HUES6 (cell line): Measurements from ENCODE around the gene UROC1.

Experiments used
- H3K27ac ChIP-seq: 2 replicates; pipeline ENCODE4 v1.7.0; 2013; ENCODE audit warnings: low read depth, mild to moderate bottlenecking, low read length, inconsistent platforms
- H3K27me3 ChIP-seq: 2 replicates; pipeline ENCODE4 v1.6.1; 2013; ENCODE audit warnings: low read length; ENCODE audit not compliant: control insufficient read depth, insufficient read depth
- H3K36me3 ChIP-seq: 2 replicates; pipeline ENCODE4 v1.6.1; 2013; ENCODE audit warnings: low read length; ENCODE audit not compliant: control insufficient read depth, insufficient read depth
- H3K4me1 ChIP-seq: 2 replicates; pipeline ENCODE4 v1.6.1; 2013; ENCODE audit warnings: low read length; ENCODE audit not compliant: control insufficient read depth, insufficient read depth
- H3K4me3 ChIP-seq: 2 replicates; pipeline ENCODE4 v1.5.1; 2013; ENCODE audit warnings: low read depth, low read length
- H3K9ac ChIP-seq: one replicate; pipeline ENCODE4 v1.6.1; 2013; ENCODE audit warnings: mild to moderate bottlenecking, low read length
- H3K9me3 ChIP-seq: 2 replicates; pipeline ENCODE4 v1.6.1; 2013; ENCODE audit warnings: low read depth, low read length; ENCODE audit not compliant: control insufficient read depth, insufficient read depth

The UROC1 gene

GRCh38 chr3:126545544-126545943, 28.0 kb upstream of the UROC1 start:
- Histone ChIP-seq H3K9ac (no peak overlapping the region), H3K9me3 (no peaks in the 10 kb centered on the region), H3K36me3 (no peaks in the 10 kb centered on the region), H3K4me1 (peaks cover 27% of the 10 kb centered on the region), H3K4me3 (no peak overlapping the region), H3K27ac (no peak overlapping the region), H3K27me3 (no peaks in the 10 kb centered on the region)

GRCh38 chr3:126544596-126545281, 27.2 kb upstream of the UROC1 start:
- no peak overlapping the region for H3K4me3 ChIP-seq
- H3K36me3 ChIP-seq, result no peaks in the 10 kb centered on the region
- no peak overlapping the region for H3K9ac ChIP-seq
- no peaks in the 10 kb centered on the region for H3K27me3 ChIP-seq
- peaks cover 19% of the 10 kb centered on the region for H3K4me1 ChIP-seq
- H3K27ac ChIP-seq, result no peak overlapping the region
- H3K9me3 ChIP-seq, result no peaks in the 10 kb centered on the region

- no peak overlapping the region for H3K27ac ChIP-seq
- peaks cover 8% of the 10 kb centered on the region for H3K4me1 ChIP-seq
- H3K9me3 ChIP-seq, result no peaks in the 10 kb centered on the region
- H3K9ac ChIP-seq, result no peak overlapping the region
- no peak overlapping the region for H3K4me3 ChIP-seq
- no peaks in the 10 kb centered on the region for H3K27me3 ChIP-seq
- H3K36me3 ChIP-seq, result no peaks in the 10 kb centered on the region
Measured at GRCh38 chr3:126543457-126544061, 26.0 kb upstream of the UROC1 start.

GRCh38 chr3:126542340-126543241, 25.0 kb upstream of the UROC1 start:
- Histone ChIP-seq H3K27me3 (no peaks in the 10 kb centered on the region; the same call in 1 of the 2 replicates), H3K9me3 (no peaks in the 10 kb centered on the region), H3K4me3 (no peak overlapping the region), H3K27ac (no peak overlapping the region), H3K36me3 (no peaks in the 10 kb centered on the region), H3K4me1 (peaks cover 2% of the 10 kb centered on the region; the same call in 1 of the 2 replicates), H3K9ac (no peak overlapping the region)

GRCh38 chr3:126541628-126542339, 24.2 kb upstream of the UROC1 start:
- H3K9ac ChIP-seq, result no peak overlapping the region
- H3K4me3 ChIP-seq, result no peak overlapping the region
- H3K27ac ChIP-seq, result no peak overlapping the region
- no peaks in the 10 kb centered on the region for H3K9me3 ChIP-seq
- H3K36me3 ChIP-seq, result no peaks in the 10 kb centered on the region
- H3K4me1 ChIP-seq, result no peaks in the 10 kb centered on the region
- H3K27me3 ChIP-seq, result no peaks in the 10 kb centered on the region; the same call in 1 of the 2 replicates

- Histone ChIP-seq H3K4me1 (no peaks in the 10 kb centered on the region), H3K4me3 (no peak overlapping the region), H3K9ac (no peak overlapping the region), H3K27me3 (no peaks in the 10 kb centered on the region; the same call in 1 of the 2 replicates), H3K27ac (no peak overlapping the region), H3K9me3 (no peaks in the 10 kb centered on the region), H3K36me3 (no peaks in the 10 kb centered on the region)
Measured at GRCh38 chr3:126540951-126541627, 23.5 kb upstream of the UROC1 start.

GRCh38 chr3:126540342-126540849, 22.8 kb upstream of the UROC1 start:
- Histone ChIP-seq H3K4me3 (no peak overlapping the region), H3K9me3 (no peaks in the 10 kb centered on the region), H3K4me1 (no peaks in the 10 kb centered on the region), H3K27ac (no peak overlapping the region), H3K36me3 (no peaks in the 10 kb centered on the region), H3K9ac (no peak overlapping the region), H3K27me3 (peaks cover 4% of the 10 kb centered on the region)

- Histone ChIP-seq H3K4me1 (no peaks in the 10 kb centered on the region), H3K9me3 (no peaks in the 10 kb centered on the region), H3K4me3 (no peak overlapping the region), H3K36me3 (no peaks in the 10 kb centered on the region), H3K27me3 (peaks cover 11% of the 10 kb centered on the region), H3K27ac (no peak overlapping the region), H3K9ac (no peak overlapping the region)
Measured at GRCh38 chr3:126539558-126540250, 22.1 kb upstream of the UROC1 start.

GRCh38 chr3:126538966-126539365, 21.4 kb upstream of the UROC1 start:
- peaks cover 15% of the 10 kb centered on the region for H3K27me3 ChIP-seq
- H3K27ac ChIP-seq, result no peak overlapping the region
- H3K9me3 ChIP-seq, result no peaks in the 10 kb centered on the region
- H3K4me3 ChIP-seq, result no peak overlapping the region
- no peaks in the 10 kb centered on the region for H3K4me1 ChIP-seq
- H3K9ac ChIP-seq, result no peak overlapping the region
- H3K36me3 ChIP-seq, result no peaks in the 10 kb centered on the region

- Histone ChIP-seq H3K36me3 (no peaks in the 10 kb centered on the region), H3K27me3 (peaks cover 15% of the 10 kb centered on the region), H3K4me1 (no peaks in the 10 kb centered on the region), H3K27ac (no peak overlapping the region), H3K4me3 (no peak overlapping the region), H3K9ac (no peak overlapping the region), H3K9me3 (no peaks in the 10 kb centered on the region)
Measured at GRCh38 chr3:126538316-126538715, 20.7 kb upstream of the UROC1 start.
